Measurements from ENCODE around the gene MPZL1. TPM values are rescaled to one million over a fixed set of nuclear protein-coding genes. Genes with fewer than 3 reads are reported as not detected.
A peak's percentile ranks its signal among the peaks of the same experiment; 100 is the strongest.

Gene MPZL1
- total RNA-seq, 1 experiment from 2014 or later = 71.7 TPM

- TF ChIP-seq ZMAT4 (CRISPR knock-in tag; IDR thresholded peaks at IDR 0.05) (no peak), ETV6 (CRISPR knock-in tag; IDR thresholded peaks at IDR 0.05) (peak; percentile 72; the same call in 1 of the 2 replicates), IRF1 (CRISPR knock-in tag; IDR thresholded peaks at IDR 0.05) (no peak), ATF2 (CRISPR knock-in tag; IDR thresholded peaks at IDR 0.05; ENCODE audit: borderline replicate concordance, low read depth) (no peak), GABPB1 (CRISPR knock-in tag; IDR thresholded peaks at IDR 0.05) (no peak), ARID4B (CRISPR knock-in tag; IDR thresholded peaks at IDR 0.05; ENCODE audit: borderline replicate concordance) (no peak; the same call in 1 of the 2 replicates), HMGXB4 (CRISPR knock-in tag; IDR thresholded peaks at IDR 0.05) (peak; percentile 90), USF1 (CRISPR knock-in tag; IDR thresholded peaks at IDR 0.05) (no peak), NFATC4 (CRISPR knock-in tag; IDR thresholded peaks at IDR 0.05) (no peak), FOXP4 (CRISPR knock-in tag; IDR thresholded peaks at IDR 0.05) (0 out of 2 replicates have a peak, but pooled peaks have one; percentile 31), CTCF (IDR thresholded peaks at IDR 0.05) (peak; percentile 57; the same call in 1 of the 2 replicates), TP53 (CRISPR knock-in tag; IDR thresholded peaks at IDR 0.05) (no peak), NFE2L1 (CRISPR knock-in tag; IDR thresholded peaks at IDR 0.05) (no peak), ATF1 (CRISPR knock-in tag; IDR thresholded peaks at IDR 0.05) (no peak), NR1H2 (CRISPR knock-in tag; IDR thresholded peaks at IDR 0.05) (no peak), ZNF219 (CRISPR knock-in tag; IDR thresholded peaks at IDR 0.05; ENCODE audit: borderline replicate concordance) (no peak), SP1 (CRISPR knock-in tag; conservative IDR thresholded peaks at IDR 0.05) (no peak)
Observed at GRCh38 chr1:167715157-167715999, 6.4 kb upstream of the MPZL1 start (continued).

All from WTC11 (cell line).